Fibroblast of lung (primary cell): ENCODE data around the gene CNRIP1. TPM values are rescaled to one million over a fixed set of nuclear protein-coding genes. Genes with fewer than 3 reads are reported as not detected.

Experiments used
- DNase-seq, 2 donors: peaks; one replicate each; pipeline versions ENCODE4 v3.0.0 to v3.0.0-alpha.2; 2010; ENCODE audit warnings: low read depth in 2 of 2
- H2AFZ ChIP-seq: 2 replicates; pipeline ENCODE4 v1.5.1; 2012; ENCODE audit warnings: low read length, control low read depth, inconsistent platforms
- H3K27ac ChIP-seq: 2 replicates; pipeline ENCODE4 v1.5.1; 2011; ENCODE audit warnings: low read length, control low read depth; ENCODE audit not compliant: insufficient read depth
- H3K27me3 ChIP-seq: 2 replicates; pipeline ENCODE4 v1.5.1; 2011; ENCODE audit warnings: mild to moderate bottlenecking, low read length; ENCODE audit not compliant: control insufficient read depth, insufficient read depth
- H3K36me3 ChIP-seq: 2 replicates; pipeline ENCODE4 v1.5.1; 2011; ENCODE audit warnings: low read length; ENCODE audit not compliant: control insufficient read depth, insufficient read depth
- H3K4me1 ChIP-seq: 2 replicates; pipeline ENCODE4 v1.5.1; 2011; ENCODE audit warnings: low read length; ENCODE audit not compliant: control insufficient read depth, insufficient read depth; ENCODE audit errors: extremely low read depth
- H3K4me2 ChIP-seq: 2 replicates; pipeline ENCODE4 v1.5.1; 2011; ENCODE audit warnings: low read length, control low read depth; ENCODE audit not compliant: insufficient read depth; ENCODE audit errors: extremely low read depth
- H3K4me3 ChIP-seq, 4 experiments: fragments of 200-600 bp in 1 of 4; sonication (generic) in 1 of 4; replicated peaks in 1 of 4; 2 replicates each; pipeline ENCODE4 v1.5.1; 2011 to 2016; ENCODE audit warnings: low read length in 4 of 4, low read depth in 3 of 4, mild to moderate bottlenecking in 3 of 4, control low read depth in 2 of 4, inconsistent platforms in 1 of 4, mixed read lengths in 1 of 4; ENCODE audit not compliant: insufficient read depth in 1 of 4; ENCODE audit errors: control extremely low read depth in 1 of 4
- H3K79me2 ChIP-seq: 2 replicates; pipeline ENCODE4 v1.5.1; 2012; ENCODE audit warnings: mild to moderate bottlenecking, low read length, inconsistent platforms; ENCODE audit not compliant: control insufficient read depth, insufficient read depth
- H3K9ac ChIP-seq: 2 replicates; pipeline ENCODE4 v1.5.1; 2011; ENCODE audit warnings: mild to moderate bottlenecking, low read length, control low read depth; ENCODE audit not compliant: insufficient read depth
- H3K9me3 ChIP-seq: 2 replicates; pipeline ENCODE4 v1.5.1; 2012; ENCODE audit warnings: low read depth, low read length; ENCODE audit not compliant: control insufficient read depth, insufficient read depth
- H4K20me1 ChIP-seq: 2 replicates; pipeline ENCODE4 v1.5.1; 2011; ENCODE audit warnings: low read length; ENCODE audit not compliant: control insufficient read depth, insufficient read depth; ENCODE audit errors: extremely low read depth
- EZH2 ChIP-seq: IDR thresholded peaks from 2 replicates; pipeline ENCODE4 v1.5.1; 2012; ENCODE audit warnings: low read length, control low read depth, mild to moderate bottlenecking; ENCODE audit errors: missing control alignments
- polyA plus RNA-seq, 2 donors: library from polyadenylated mRNA; depleted of rRNA in 1 of 2; stranded (reverse) in 1 of 2; unstranded in 1 of 2; fragments of >200 nt; gene quantifications; 2 replicates each; pipeline ENCODE4 v1.2.1, GENCODE V29; 2011 to 2012; ENCODE audit warnings: missing spikeins in 1 of 2
- total RNA-seq: library from RNA; depleted of rRNA; stranded (reverse); fragments of >200 nt; gene quantifications from 2 replicates; pipeline ENCODE4 v1.2.1, GENCODE V29; 2014
- TF ChIP-seq, protein P1 (sequence below), 2 donors: IDR thresholded peaks in 1 of 2; conservative IDR thresholded peaks in 1 of 2; 1 replicate in 1 of 2; 2 replicates in 1 of 2; pipeline ENCODE4 v1.5.1; 2011 to 2012; ENCODE audit warnings: low read length in 2 of 2, control low read depth in 1 of 2, inconsistent platforms in 1 of 2, low read depth in 1 of 2, mild to moderate bottlenecking in 1 of 2

CNRIP1 gene
- total and polyA plus RNA-seq, 2 donors (not counting 1 experiment from before 2014, with no cell fraction given), result 34.7 to 47.7 TPM

DNA sequence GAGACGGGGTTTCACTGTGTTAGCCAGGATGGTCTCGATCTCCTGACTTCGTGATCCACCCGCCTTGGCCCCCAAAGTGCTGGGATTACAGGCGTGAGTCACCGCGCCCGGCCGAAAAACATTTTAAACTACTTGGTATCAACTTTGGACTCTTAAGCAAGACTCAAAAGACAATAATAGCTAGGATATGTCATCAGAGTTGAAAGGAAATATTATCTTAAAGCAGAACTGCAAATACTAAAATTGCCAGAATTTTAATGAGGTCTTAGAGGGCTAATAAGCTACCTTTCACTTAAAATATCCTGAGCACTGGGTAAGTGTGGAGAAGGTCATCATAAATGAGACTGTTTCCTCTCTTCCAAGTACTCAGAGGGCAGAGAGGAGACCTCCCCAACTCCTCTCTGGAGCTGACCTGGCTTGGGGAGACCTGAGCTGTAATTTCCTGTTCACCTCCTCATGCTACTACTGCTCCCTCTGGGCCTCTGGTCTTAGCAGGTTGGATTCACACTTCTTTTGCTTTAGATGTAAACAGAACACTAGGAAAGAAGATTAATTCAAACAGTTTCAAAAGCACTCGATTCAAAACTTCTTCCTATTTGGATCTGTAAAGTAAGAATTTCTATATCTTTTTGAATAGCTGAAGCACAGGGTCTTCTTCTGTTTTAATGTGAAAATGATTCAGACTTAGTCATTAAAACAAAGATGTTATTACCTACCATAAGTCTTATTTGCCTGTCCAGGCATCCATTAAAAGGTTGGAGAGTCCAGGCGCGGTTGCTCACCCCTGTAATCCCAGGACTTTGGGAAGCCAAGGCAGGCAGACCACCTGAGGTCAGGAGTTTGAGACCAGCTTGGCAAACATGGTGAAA is 16.5 kb downstream of the CNRIP1 start:
- DNase-seq, result no peak
- no peaks in the 10 kb centered on the region for H4K20me1 ChIP-seq

DNA sequence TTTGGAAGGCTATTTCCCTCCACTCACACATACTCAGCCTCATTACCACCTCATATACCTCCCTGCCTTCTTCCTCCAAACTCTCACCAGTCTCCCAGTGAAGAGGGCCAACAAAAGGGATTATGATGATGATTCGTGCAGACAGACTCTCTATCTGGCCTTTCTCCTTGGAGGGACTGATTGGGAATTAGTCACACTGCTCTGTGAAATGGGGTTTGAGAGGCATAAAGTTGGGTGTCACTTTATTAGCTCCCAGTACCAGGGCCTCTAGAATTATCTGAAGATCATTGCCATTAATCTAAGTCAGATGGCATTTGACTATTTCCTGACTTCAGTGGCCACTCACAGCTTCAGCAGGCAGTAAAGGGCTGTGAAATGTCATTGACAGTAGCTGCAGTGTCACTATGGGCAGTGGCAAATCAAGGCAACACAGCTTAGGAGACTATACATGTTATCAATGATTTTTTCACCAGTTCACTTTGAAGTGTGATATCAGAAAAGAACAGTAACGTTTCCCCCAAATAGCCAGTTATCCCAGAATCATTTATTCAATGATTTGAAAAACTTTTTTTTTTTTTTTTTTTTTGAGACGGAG is 17.4 kb downstream of the CNRIP1 start:
- H3K9ac ChIP-seq, result no peak overlapping the region
- H3K4me1 ChIP-seq, result no peaks in the 10 kb centered on the region
- H3K9me3 ChIP-seq, result no peaks in the 10 kb centered on the region
- no peaks in the 10 kb centered on the region for H3K79me2 ChIP-seq
- no peak overlapping the region for H2AFZ ChIP-seq
- TF ChIP-seq, protein P1, sequence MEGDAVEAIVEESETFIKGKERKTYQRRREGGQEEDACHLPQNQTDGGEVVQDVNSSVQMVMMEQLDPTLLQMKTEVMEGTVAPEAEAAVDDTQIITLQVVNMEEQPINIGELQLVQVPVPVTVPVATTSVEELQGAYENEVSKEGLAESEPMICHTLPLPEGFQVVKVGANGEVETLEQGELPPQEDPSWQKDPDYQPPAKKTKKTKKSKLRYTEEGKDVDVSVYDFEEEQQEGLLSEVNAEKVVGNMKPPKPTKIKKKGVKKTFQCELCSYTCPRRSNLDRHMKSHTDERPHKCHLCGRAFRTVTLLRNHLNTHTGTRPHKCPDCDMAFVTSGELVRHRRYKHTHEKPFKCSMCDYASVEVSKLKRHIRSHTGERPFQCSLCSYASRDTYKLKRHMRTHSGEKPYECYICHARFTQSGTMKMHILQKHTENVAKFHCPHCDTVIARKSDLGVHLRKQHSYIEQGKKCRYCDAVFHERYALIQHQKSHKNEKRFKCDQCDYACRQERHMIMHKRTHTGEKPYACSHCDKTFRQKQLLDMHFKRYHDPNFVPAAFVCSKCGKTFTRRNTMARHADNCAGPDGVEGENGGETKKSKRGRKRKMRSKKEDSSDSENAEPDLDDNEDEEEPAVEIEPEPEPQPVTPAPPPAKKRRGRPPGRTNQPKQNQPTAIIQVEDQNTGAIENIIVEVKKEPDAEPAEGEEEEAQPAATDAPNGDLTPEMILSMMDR (conservative IDR thresholded peaks at IDR 0.05 in 1 of 2, IDR thresholded peaks at IDR 0.05 in 1 of 2; ENCODE audit: low read depth in 1 of 2, low read length in 2 of 2), result no peak
- no peak for TF ChIP-seq EZH2
- H3K27me3 ChIP-seq, result no peaks in the 10 kb centered on the region
- no peaks in the 10 kb centered on the region for H4K20me1 ChIP-seq
- no peak overlapping the region for H3K4me2 ChIP-seq
- DNase-seq, result no peak
- H3K36me3 ChIP-seq, result peaks cover 1% of the 10 kb centered on the region
- H3K27ac ChIP-seq, result no peak overlapping the region
- no peak overlapping the region for H3K4me3 ChIP-seq

More for the DNA sequence above, 16.5 kb downstream of the CNRIP1 start:
- Histone ChIP-seq H3K36me3 (peaks cover 1% of the 10 kb centered on the region), H3K27ac (no peak overlapping the region), H2AFZ (no peak overlapping the region), H3K9me3 (no peaks in the 10 kb centered on the region), H3K27me3 (no peaks in the 10 kb centered on the region), H3K4me1 (no peaks in the 10 kb centered on the region), H3K4me3 (no peak overlapping the region), H3K4me2 (no peak overlapping the region), H3K9ac (no peak overlapping the region), H3K79me2 (no peaks in the 10 kb centered on the region)
- TF ChIP-seq, protein P1 (conservative IDR thresholded peaks at IDR 0.05 in 1 of 2, IDR thresholded peaks at IDR 0.05 in 1 of 2; ENCODE audit: low read depth in 1 of 2, low read length in 2 of 2), result no peak
- no peak for TF ChIP-seq EZH2

DNA sequence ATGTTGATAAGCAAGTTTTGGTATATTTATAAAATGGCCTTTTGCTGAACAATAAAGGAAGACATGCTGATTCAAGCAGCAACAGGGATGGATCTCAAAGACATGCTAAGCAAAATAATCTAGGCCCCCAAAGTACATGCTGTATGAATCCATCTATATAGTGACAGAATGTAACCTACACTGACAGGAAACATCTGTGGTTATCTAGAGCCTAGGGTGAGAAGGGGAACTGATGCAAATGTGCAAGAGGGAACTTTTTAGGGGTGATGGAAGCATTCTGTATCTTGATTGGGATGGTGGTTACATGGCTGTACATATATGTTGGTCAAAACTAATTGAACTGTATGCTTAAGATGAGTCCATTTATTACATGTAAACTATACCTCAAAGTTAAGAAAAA is 24.2 kb downstream of the CNRIP1 start:
- Histone ChIP-seq H3K27ac (no peak overlapping the region), H3K36me3 (peaks cover 1% of the 10 kb centered on the region), H3K4me1 (no peaks in the 10 kb centered on the region), H3K27me3 (no peaks in the 10 kb centered on the region), H3K4me2 (no peak overlapping the region), H3K79me2 (no peaks in the 10 kb centered on the region), H3K9ac (no peak overlapping the region), H3K9me3 (no peaks in the 10 kb centered on the region), H2AFZ (no peak overlapping the region), H3K4me3 (no peak overlapping the region), H4K20me1 (no peaks in the 10 kb centered on the region)
- no peak for TF ChIP-seq EZH2
- TF ChIP-seq, protein P1 (conservative IDR thresholded peaks at IDR 0.05 in 1 of 2, IDR thresholded peaks at IDR 0.05 in 1 of 2; ENCODE audit: low read depth in 1 of 2, low read length in 2 of 2), result no peak
- DNase-seq, result no peak
